ENCODE measurements around the gene ZNF202. TPM values are rescaled to one million over a fixed set of nuclear protein-coding genes. Genes with fewer than 3 reads are reported as not detected.

The ZNF202 gene
- total and polyA plus RNA-seq, 2 of the 13 experiments (the other 11 are each of a cell fraction or from before 2014, with no cell fraction given): 7.7 to 7.9 TPM

- TF ChIP-seq ZBED4 (CRISPR knock-in tag; IDR thresholded peaks at IDR 0.05; ENCODE audit: borderline replicate concordance) (peak; percentile 99), TFDP1 (CRISPR knock-in tag; IDR thresholded peaks at IDR 0.05; ENCODE audit: borderline replicate concordance) (peak; percentile 62; the same call in 1 of the 2 replicates), ZNF556 (CRISPR knock-in tag; IDR thresholded peaks at IDR 0.05; ENCODE audit: borderline replicate concordance) (0 out of 2 replicates have a peak, but pooled peaks have one; percentile 26), ZNF33A (CRISPR knock-in tag; IDR thresholded peaks at IDR 0.05; ENCODE audit: borderline replicate concordance) (0 out of 2 replicates have a peak, but pooled peaks have one; percentile 32), ERF (CRISPR knock-in tag; IDR thresholded peaks at IDR 0.05) (peak; percentile 80; the same call in 1 of the 2 replicates), MEIS1 (CRISPR knock-in tag; IDR thresholded peaks at IDR 0.05; ENCODE audit: borderline replicate concordance) (peak; percentile 87; the same call in 1 of the 2 replicates), ZNF441 (CRISPR knock-in tag; IDR thresholded peaks at IDR 0.05; ENCODE audit: borderline replicate concordance) (peak; percentile 54; the same call in 1 of the 2 replicates), FOXO1 (CRISPR knock-in tag; IDR thresholded peaks at IDR 0.05) (peak; percentile 6; the same call in 1 of the 2 replicates), ETS1 (CRISPR knock-in tag; IDR thresholded peaks at IDR 0.05) (no peak), ZNF10 (CRISPR knock-in tag; IDR thresholded peaks at IDR 0.05; ENCODE audit: borderline replicate concordance, low read depth) (no peak), FLYWCH1 (CRISPR knock-in tag; IDR thresholded peaks at IDR 0.05) (no peak), FOXP1 (IDR thresholded peaks at IDR 0.05) (no peak), FOXP1 (CRISPR knock-in tag; IDR thresholded peaks at IDR 0.05) (no peak), ZSCAN21 (CRISPR knock-in tag; IDR thresholded peaks at IDR 0.05; ENCODE audit: borderline replicate concordance) (no peak; the same call in 1 of the 2 replicates), CAMTA2 (CRISPR knock-in tag; IDR thresholded peaks at IDR 0.05; ENCODE audit: borderline replicate concordance) (peak; percentile 48; the same call in 1 of the 2 replicates), ZNF12 (CRISPR knock-in tag; IDR thresholded peaks at IDR 0.05) (peak; percentile 27; the same call in 1 of the 2 replicates), ZNF891 (CRISPR knock-in tag; IDR thresholded peaks at IDR 0.05) (0 out of 2 replicates have a peak, but pooled peaks have one; percentile 20), RAD51 (IDR thresholded peaks at IDR 0.05; ENCODE audit: borderline replicate concordance) (0 out of 2 replicates have a peak, but pooled peaks have one; percentile 12), E2F5 (CRISPR knock-in tag; conservative IDR thresholded peaks at IDR 0.05) (no peak), TP53 (CRISPR knock-in tag; conservative IDR thresholded peaks at IDR 0.05) (0 out of 2 replicates have a peak, but pooled peaks have one; percentile 31)
Measured at GRCh38 chr11:123741159-123742030, at the start of gene ZNF202 (continued).
